NCI-H524 (cell line): ENCODE results near the gene CCZ1B.
A peak's percentile ranks its signal among the peaks of the same experiment; 100 is the strongest.
"Not testable (repeated sequence)": the region's sequence is repeated elsewhere in the genome, so short reads cannot be mapped to it uniquely, and the experiment has no call there.

Source experiments
- DNase-seq, 2 experiments: peaks; one replicate each; lab custom pipeline; 2025; lab: John Stamatoyannopoulos, UW

CCZ1B gene

GRCh38 chr7:6831018-6831725 lies 5.1 kb upstream of the CCZ1B start:
- DNase-seq, result no peak

GRCh38 chr7:6830026-6830425 lies 4.0 kb upstream of the CCZ1B start:
- DNase-seq, result not testable (repeated sequence)

GRCh38 chr7:6829616-6830015 lies 3.5 kb upstream of the CCZ1B start:
- DNase-seq, result not testable (repeated sequence)

GRCh38 chr7:6827180-6827579 lies 1.1 kb upstream of the CCZ1B start:
- DNase-seq, result peak in 1 of 2 experiments; percentile 7

GRCh38 chr7:6825236-6826125 lies 594 bp downstream of the CCZ1B start:
- not testable (repeated sequence) for DNase-seq

GRCh38 chr7:6821622-6822021 lies 4.5 kb downstream of the CCZ1B start:
- DNase-seq, result not testable (repeated sequence)

- DNase-seq, result not testable (repeated sequence)
Observed at GRCh38 chr7:6815470-6815869, 10.6 kb downstream of the CCZ1B start.

GRCh38 chr7:6813011-6813410 lies 13.1 kb downstream of the CCZ1B start:
- not testable (repeated sequence) for DNase-seq

GRCh38 chr7:6807959-6808358 lies 18.1 kb downstream of the CCZ1B start:
- DNase-seq, result not testable (repeated sequence)

GRCh38 chr7:6807393-6807918 lies 18.6 kb downstream of the CCZ1B start:
- DNase-seq, result not testable (repeated sequence)

GRCh38 chr7:6800331-6800730 lies 25.7 kb downstream of the CCZ1B start:
- DNase-seq, result not testable (repeated sequence)

GRCh38 chr7:6799887-6800286 lies 26.2 kb downstream of the CCZ1B start:
- DNase-seq, result not testable (repeated sequence)

GRCh38 chr7:6798047-6798446 lies 28.0 kb downstream of the CCZ1B start:
- DNase-seq, result not testable (repeated sequence)

- DNase-seq, result not testable (repeated sequence)
Observed at GRCh38 chr7:6797218-6797617, 28.9 kb downstream of the CCZ1B start.

- not testable (repeated sequence) for DNase-seq
Observed at GRCh38 chr7:6794276-6794675, 31.8 kb downstream of the CCZ1B start.

- not testable (repeated sequence) for DNase-seq
Observed at GRCh38 chr7:6792113-6792872, 33.8 kb downstream of the CCZ1B start.

- DNase-seq, result not testable (repeated sequence)
Observed at GRCh38 chr7:6789353-6789752, 36.7 kb downstream of the CCZ1B start.

- DNase-seq, result not testable (repeated sequence)
Observed at GRCh38 chr7:6781581-6781980, 44.5 kb downstream of the CCZ1B start.

- DNase-seq, result not testable (repeated sequence)
Observed at GRCh38 chr7:6761186-6761585, 64.9 kb downstream of the CCZ1B start.

GRCh38 chr7:6753964-6754363 lies 72.1 kb downstream of the CCZ1B start, which contains the start of gene RSPH10B2:
RSPH10B2 (plus strand) TSS chr7:6754103; CDS start chr7:6757678, 3,575 bp downstream.
- not testable (repeated sequence) for DNase-seq

- not testable (repeated sequence) for DNase-seq
Observed at GRCh38 chr7:6750173-6750572, 75.9 kb downstream of the CCZ1B start.

- DNase-seq, result not testable (repeated sequence)
Observed at GRCh38 chr7:6749335-6749734, 76.7 kb downstream of the CCZ1B start.
